HG03039 (cell line): ENCODE data around the gene TUT7.
"Not testable (repeated sequence)": the region's sequence is repeated elsewhere in the genome, so short reads cannot be mapped to it uniquely, and the experiment has no call there.

Experiments used
- ATAC-seq: cut with Tn5 transposase; IDR thresholded peaks from one replicate; pipeline ENCODE4 v1.9.1; 2021; ENCODE audit warnings: mild to moderate bottlenecking, moderate library complexity; ENCODE audit not compliant: unreplicated experiment

TUT7 gene

GRCh38 chr9:86354011-86354817 is at the start of gene TUT7:
TSS of gene TUT7 (minus strand) at chr9:86354410. CDS start at chr9:86353199, 1,211 bp downstream.
- ATAC-seq, result peak; percentile 83

GRCh38 chr9:86402591-86402990 is 48.4 kb upstream of the TUT7 start:
- ATAC-seq, result no peak

- ATAC-seq, result no peak
Measured at GRCh38 chr9:86396412-86396811, 42.2 kb upstream of the TUT7 start.

GRCh38 chr9:86390184-86390583 is 36.0 kb upstream of the TUT7 start:
- not testable (repeated sequence) for ATAC-seq

- no peak for ATAC-seq
Measured at GRCh38 chr9:86389628-86390027, 35.4 kb upstream of the TUT7 start.

GRCh38 chr9:86387376-86387775 is 33.2 kb upstream of the TUT7 start:
- no peak for ATAC-seq

- not testable (repeated sequence) for ATAC-seq
Measured at GRCh38 chr9:86383000-86383399, 28.8 kb upstream of the TUT7 start.

GRCh38 chr9:86376016-86376415 is 21.8 kb upstream of the TUT7 start:
- ATAC-seq, result no peak

GRCh38 chr9:86369810-86370209 is 15.6 kb upstream of the TUT7 start:
- no peak for ATAC-seq

GRCh38 chr9:86368871-86369521 is 14.8 kb upstream of the TUT7 start:
- no peak for ATAC-seq

GRCh38 chr9:86361176-86361575 is 7.0 kb upstream of the TUT7 start:
- ATAC-seq, result no peak

- no peak for ATAC-seq
Measured at GRCh38 chr9:86359151-86359879, 5.1 kb upstream of the TUT7 start.

GRCh38 chr9:86356871-86357866 is 3.0 kb upstream of the TUT7 start:
- no peak for ATAC-seq

- no peak for ATAC-seq
Measured at GRCh38 chr9:86355814-86356213, 1.6 kb upstream of the TUT7 start.

- ATAC-seq, result no peak
Measured at GRCh38 chr9:86354818-86355309, 654 bp upstream of the TUT7 start.

GRCh38 chr9:86353655-86354010 is 577 bp downstream of the TUT7 start:
- no peak for ATAC-seq

- ATAC-seq, result no peak
Measured at GRCh38 chr9:86352440-86353077, 1.7 kb downstream of the TUT7 start.

GRCh38 chr9:86351880-86352279 is 2.3 kb downstream of the TUT7 start:
- no peak for ATAC-seq

GRCh38 chr9:86350006-86350760 is 4.0 kb downstream of the TUT7 start:
- ATAC-seq, result peak; percentile 20
